GM18517 (cell line): ENCODE data around the gene TGIF2.
A peak's percentile ranks its signal among the peaks of the same experiment; 100 is the strongest.

Source experiments
- ATAC-seq: cut with Tn5 transposase; IDR thresholded peaks from one replicate; pipeline ENCODE4 v1.9.1; 2021; ENCODE audit warnings: mild to moderate bottlenecking, moderate library complexity; ENCODE audit not compliant: unreplicated experiment

Gene TGIF2

DNA sequence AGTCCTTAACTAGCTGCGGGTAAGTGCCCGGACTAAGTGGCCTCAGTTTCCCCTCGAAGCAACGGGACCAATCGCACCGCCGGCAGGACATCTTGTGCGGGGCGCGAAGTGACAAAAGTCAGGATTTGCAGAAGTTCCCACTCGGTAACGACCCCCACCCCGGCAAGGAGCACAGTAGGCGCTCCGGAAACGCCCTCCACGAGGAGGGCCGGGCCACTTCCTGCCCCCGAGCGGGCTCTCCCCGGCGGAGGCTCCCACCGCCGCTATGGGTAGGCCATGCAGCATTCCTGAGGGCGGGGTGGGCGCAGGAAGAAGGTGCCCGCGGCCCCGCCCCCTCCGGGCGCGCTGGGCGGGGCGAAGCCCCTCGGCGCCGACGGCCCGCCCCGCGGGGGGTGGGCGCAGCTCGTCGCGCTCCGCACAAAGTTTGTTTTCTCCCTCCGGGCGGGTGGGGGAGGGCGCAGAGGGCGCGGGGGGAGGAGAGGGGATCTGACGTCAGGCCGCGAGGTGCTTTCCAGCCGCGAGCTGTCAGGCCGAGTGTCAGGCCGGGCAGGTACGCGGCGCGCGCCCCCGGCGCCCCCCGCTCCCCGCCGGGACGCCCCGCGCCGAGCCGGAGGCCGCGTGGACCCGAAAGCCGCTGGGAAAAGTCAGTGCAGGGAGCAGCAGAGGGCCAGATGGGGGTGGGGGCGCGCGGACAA, at the start of gene TGIF2:
TGIF2 (plus strand) TSS at position 495 of the 695 bp plus-strand sequence. CDS start 5,178 bp downstream, outside the sequence.
- ATAC-seq: peak; percentile 53

DNA sequence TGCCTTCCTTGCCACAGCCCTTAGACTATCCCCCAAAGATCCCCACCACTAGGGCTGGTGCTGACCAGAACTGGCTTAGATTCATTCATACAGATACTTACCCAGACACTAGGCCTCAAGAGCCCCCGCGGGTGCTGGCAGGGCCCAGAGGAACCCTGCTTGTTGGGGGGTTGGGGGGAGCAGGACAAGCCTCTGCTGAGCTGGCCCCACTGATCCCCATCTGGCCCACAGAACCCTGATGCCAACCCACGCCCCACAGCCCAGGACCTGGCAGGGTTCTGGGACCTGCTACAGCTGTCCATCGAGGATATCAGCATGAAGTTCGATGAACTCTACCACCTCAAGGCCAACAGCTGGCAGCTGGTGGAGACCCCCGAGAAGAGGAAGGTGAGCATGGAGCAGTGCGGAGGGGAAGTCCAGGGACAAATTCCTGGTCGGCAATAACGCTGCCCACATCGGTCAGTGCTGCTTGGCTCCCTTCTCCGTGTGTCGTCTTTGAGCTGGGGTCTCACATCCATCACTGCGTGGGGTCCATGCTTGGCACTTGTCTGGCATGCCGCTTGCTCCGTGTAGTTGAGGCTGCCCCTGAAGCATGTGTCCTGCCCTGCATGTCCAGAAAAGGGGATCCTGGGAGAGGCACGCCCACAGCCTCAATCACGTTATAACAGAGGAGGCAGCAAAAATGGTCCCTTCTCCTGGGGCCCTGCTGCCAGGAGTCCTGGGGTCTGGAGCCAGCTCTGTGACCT, 47.6 kb upstream of the TGIF2 start:
- ATAC-seq: no peak

DNA sequence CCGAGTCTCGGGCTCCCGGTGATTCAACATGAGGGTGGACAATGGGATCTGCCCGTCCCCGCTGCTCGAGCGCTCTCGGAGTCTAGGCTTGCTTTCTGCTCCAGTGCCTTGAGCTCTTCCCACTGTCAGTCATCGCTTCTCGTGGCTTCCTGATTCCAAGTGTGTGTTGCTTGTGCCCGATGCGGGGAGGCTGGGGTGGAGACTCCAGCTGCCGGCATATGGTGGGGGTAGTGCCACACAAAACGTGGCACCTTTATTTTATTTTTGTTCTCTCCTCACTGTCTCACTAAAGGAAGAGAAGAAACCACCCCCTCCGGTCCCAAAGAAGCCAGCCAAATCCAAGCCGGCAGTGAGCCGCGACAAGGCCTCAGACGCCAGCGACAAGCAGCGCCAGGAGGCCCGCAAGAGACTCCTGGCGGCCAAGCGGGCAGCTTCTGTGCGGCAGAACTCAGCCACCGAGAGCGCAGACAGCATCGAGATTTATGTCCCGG, 46.8 kb upstream of the TGIF2 start:
- no peak for ATAC-seq

DNA sequence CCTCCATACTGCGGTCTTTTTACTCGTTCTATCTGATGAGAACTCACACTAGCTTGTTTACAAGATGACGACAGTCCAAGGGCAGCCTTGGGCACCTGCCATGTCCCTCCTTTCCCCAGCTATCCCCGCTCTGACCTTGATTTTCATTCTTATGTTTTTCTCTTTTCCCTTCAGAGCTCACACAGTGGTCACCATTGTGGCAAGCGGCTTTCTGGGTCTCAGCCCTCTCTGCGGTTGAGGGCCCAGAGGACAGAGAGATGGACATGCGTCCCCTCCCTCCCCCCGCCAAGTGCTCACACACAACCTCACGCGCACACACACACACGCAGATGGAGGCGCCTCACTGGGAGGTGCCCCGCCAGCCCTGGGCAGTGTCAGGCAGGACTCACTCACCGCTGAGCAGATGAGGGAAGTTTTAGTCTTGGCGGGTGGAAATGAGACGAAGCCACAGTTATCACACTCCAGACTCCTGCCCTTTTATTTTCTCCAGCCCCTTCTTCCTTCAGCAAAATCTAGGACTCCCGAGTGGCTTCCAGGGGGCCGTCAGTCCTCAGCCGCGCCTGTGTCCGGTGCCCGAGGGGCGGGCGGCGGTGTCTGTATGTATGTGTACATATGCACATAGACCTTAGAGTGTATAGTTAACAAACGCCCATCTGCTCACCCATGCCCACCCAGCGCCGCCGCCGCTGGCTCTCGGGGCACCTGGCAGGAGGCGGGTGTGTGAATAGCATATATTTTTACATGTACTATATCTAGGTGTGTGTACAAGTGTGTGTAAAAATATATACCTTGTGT, 45.9 kb upstream of the TGIF2 start:
- no peak for ATAC-seq

DNA sequence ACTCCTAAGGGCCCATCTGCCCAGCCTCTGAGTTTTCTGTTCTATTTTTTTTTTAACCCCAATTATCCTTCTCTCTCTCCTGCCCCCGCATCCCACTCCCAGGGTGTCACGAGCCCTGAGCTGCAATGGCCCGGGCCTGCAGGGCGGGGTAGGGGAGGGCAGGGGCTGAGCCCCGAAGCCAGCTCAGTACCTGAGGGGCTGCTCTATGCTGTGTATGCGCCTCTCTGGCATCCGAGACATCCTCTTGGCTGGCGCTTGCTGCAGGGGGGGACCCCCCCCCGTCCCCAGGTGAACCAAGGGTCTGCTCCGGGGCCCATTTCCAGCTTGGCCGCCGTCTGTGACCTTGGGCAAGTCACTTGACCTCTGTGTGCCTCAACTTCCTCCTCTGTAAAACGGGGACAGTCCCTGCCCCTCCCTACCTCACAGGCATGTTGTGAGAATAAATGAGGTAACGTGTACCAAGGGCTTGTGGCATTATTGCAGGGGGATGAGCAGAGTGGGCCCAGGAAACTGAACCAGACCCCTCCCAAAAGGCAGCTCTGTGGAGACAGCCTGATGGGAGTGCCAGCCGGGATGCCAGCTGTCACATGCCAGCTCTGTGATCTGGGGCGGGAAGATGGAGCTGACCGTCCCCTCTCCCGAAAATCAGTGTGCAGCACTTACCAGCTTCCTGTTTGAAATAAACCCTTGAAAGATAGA, 45.1 kb upstream of the TGIF2 start:
- no peak for ATAC-seq

DNA sequence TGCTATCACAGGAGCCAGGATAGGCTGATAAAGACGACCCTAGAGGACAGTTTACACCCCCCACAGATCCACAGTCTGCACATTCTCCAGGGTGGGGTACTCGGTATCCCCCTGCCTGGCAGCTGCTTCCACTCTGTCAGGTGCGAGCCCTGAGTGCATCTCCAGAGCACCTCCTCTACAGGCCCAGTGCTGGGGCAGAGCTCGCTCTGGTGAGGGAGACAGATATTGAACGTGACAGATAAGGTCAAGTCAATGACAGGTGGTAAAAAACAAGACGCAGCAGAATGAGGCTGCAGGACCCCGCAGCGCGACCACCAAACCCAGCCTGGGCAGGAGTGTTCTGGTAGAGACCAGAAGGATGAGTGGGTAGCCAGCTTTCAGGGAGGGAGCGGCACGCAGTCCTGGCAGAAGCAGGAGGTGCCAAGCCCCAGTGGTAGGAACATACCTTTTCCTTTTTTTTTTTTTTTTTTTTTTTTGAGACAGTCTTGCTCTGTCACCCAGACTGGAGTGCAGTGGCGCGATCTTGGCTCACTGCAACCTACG, 44.5 kb upstream of the TGIF2 start:
- ATAC-seq: no peak

DNA sequence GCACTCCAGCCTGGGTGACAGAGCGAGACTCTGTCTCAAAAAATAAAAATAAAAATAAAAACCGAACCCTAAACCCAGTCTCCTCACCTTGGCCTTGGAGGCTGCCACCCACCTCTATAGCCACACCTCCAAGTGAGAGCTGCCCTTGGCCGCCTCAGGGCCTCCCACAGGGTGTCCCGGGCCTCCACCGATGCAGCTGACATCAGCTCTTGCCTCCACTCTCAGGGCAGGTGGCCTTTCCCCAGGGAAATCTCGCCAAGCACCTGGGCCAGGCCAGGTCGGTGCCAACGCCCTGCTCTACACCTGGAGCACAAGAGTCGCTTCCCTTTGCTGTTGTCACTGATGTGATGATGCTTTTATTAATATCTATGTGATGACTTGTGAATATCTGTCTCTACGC, 41.0 kb upstream of the TGIF2 start:
- ATAC-seq: no peak

DNA sequence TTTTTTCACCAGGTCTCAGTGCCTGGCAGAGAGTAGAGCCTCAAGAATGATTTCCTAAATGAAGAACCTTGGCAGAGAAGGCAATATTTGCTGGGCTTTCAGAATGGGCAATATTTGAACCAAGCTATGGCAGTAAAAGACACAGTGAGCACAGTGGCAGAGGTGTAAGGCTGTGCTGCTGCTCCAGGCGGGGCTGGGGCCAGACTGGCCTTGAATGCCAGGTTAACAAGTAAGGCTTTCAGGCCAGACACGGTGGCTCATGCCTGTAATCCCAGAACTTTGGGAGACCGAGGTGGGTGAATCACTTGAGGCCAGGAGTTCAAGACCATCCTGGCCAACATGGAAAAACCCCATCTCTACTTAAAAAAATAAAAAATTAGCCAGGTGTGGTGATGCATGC, 40.6 kb upstream of the TGIF2 start:
- no peak for ATAC-seq

DNA sequence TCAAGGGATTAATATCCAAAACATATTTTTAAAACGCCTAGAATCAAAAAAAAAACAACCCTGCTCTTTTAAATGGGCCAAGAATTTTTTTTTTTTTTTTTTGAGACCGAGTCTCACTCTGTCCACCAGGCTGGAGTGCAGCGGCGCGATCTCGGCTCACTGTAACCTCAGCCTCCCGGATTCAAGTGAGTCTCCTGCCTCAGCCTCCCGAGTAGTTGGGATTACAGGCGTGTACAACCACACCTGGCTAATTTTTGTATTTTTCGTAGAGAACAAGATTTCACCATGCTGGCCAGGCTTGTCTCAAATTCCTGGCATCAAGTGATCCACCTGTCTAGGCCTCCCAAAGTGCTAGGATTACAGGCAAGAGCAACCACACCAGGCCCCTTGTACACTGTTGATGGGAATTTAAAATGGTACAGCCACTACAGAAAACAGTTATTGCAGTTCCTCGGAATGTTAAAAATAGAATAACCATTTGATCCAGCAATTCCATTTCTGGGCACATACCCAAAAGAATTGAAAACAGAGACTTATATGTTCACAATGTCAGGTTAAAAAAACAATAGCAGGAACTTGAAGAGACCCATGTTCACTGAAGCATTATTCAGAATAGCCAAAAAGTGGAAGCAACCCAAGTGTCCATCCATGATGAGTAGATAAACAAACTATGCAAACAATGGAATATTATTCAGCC, 35.2 kb upstream of the TGIF2 start:
- ATAC-seq: no peak

DNA sequence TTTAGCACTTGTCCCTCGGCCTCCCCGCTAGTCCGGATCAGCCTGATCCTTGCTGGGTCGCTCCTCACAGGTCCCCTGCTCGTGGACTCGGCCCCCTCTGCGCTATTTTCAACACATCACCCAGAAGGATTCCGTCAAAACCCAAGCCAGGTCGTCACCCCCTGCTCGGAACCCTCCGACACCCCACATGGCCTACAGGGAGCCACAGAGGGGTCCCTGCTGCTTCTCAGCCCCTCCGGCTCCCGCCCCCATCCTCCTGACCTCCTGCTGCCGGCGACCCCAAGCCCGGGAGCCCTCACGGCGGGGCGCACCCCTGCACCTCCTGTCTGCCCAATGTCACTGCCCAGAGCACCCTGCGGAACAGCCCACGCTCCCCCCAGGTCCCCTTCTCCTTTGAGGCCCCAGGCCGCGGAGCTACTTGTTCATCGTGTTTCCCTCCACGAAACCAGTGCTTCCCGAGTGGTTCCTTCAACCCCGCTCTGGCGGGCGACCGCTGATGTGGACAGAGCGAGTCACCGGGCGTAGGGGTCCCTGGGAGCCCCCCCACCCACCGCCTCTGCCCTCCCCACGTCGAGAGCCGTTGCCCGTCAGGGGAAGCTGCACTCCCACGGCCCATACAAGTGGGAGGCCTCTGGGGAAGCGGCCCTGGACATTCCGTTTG, 32.7 kb upstream of the TGIF2 start:
- ATAC-seq: no peak

DNA sequence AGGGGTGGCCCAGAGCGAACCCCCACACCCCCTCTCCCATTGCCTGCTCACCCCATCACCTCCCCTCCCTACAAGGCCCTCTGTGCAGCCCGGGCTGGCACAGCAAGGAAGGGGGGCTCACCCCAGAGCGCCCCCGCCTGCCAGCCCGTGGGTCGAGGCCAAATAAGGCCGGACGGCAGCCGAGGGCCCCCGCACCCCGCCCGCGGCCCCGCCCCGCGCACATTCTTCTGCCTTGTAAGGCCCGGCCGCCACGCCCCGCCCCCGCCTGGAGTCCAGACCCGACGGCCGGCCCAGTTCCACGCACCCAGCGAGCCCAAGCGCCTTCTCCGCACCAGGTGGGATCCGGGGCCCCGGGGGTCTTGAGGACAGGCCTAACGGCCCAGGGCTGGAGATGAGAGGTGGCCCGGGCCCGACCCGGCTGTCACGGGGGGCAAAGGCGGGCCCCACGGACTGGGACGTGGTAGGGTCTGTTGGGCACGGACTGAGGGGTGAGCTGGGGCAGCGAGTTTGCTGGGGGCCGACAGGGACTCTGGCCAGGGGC, 32.1 kb upstream of the TGIF2 start, which contains the start of gene MYL9:
MYL9 (plus strand) TSS at position 293 of the 541 bp plus-strand sequence. CDS start 3,366 bp downstream, outside the sequence.
- ATAC-seq: no peak

DNA sequence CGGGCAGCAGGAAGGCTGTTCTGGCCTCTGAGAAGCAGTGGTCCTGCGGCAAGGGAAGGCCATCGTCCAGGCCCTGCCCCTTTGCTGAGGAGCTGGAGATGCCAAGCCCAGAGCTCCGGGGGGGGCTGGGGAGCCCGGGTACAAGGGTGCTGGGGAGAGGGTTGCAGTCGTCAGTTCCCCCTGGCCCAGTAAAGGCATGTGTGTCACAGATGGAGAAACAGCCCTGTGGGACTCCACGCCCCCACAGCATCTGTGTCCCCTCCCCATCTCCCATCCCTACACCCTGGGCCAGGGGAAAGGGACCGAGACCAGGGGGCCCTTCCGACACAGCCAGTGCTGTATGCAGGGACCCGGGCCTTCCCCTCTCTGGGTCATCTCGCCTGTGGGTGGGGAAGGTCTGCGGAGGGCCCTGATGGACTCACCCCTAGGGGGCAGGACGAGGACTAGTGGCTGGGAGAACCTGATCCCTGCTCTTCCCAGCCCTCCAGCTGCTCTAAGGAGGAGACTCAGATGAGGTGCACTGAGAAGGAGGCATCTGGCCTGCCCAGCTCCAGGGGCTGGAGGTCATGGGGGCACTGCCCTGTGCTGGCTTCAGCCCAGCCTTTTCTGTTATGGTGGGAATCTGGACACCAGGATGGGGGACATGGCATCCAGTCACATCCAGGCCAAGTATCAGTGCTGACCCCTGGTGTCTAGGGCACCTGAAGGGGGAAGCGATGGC, 31.5 kb upstream of the TGIF2 start:
- ATAC-seq: no peak

DNA sequence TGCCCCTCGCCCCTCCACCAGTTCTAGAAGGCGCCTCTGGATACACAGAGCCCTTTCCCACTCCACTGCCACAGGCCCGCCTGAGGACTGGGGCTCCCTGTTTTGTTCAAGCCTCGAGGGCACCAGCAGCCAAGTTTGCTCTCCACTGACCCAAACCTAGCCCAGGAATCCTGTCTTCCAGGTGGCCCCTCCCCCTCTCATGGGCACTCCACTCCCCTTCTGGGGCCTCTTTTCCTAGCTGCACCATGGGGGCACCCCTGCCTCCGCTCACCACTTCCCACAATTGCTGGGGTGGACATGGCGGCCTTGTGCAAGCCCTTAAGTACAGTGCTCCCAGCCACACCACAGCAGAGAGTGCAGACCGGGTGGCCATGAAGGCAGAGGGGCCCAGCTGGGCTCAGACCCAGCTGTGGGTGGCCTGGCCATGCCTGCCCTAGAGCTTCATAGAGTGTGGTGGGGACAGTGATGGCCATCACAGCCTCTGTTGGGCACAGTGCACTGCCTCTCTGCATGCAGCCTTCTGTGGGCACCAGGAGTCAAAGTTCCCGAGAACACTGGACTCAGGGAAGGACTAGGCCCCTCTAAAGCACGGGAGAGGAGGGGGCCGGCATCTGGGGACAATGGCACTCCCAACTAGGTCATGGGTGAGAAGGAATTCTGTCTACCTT, 30.7 kb upstream of the TGIF2 start:
- no peak for ATAC-seq

DNA sequence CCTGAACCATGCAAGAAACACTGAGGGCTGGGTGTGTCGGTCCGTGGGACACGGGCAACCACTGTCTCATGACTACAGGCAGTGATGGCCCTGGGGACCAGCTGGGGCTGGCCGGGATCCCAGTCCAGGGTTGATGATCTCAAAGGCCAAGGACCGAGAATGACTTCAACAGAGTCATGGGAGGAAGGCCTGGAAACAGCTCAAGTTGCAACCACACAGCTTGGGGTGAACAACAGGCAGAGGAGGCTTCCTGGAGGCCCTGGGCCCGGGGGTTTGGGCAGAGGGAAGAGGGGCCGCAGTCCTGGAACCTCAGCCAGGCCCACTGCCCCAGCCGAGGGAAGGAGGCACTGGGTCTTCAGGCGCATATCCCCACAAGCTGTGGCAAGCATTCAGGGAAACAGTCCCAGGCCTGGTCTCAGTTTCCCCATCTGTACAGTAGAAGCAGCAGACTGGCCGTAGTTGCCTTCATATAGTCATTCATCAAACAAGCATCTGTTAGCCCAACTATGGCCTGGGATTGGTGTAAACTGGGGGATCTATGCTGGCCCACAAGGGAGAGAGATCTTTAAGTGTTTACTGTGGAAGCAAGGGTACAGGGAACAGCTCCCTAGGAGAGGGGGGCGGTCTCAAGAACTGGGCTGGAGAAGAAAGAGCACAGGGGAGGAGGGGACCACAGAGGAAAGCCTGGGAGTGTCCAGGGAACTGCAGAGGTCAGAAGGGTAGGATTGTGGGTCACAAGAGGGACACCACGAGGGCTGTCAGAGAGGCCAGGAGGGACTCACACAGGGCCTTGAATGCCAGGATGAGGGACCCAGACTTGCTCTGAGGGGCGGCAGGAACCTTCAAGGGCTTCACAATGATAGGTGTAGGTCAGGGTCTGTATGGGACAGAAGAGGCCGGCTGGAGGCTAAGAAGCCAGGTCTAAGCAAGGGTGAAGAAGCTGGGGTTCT, 29.9 kb upstream of the TGIF2 start:
- ATAC-seq: no peak

DNA sequence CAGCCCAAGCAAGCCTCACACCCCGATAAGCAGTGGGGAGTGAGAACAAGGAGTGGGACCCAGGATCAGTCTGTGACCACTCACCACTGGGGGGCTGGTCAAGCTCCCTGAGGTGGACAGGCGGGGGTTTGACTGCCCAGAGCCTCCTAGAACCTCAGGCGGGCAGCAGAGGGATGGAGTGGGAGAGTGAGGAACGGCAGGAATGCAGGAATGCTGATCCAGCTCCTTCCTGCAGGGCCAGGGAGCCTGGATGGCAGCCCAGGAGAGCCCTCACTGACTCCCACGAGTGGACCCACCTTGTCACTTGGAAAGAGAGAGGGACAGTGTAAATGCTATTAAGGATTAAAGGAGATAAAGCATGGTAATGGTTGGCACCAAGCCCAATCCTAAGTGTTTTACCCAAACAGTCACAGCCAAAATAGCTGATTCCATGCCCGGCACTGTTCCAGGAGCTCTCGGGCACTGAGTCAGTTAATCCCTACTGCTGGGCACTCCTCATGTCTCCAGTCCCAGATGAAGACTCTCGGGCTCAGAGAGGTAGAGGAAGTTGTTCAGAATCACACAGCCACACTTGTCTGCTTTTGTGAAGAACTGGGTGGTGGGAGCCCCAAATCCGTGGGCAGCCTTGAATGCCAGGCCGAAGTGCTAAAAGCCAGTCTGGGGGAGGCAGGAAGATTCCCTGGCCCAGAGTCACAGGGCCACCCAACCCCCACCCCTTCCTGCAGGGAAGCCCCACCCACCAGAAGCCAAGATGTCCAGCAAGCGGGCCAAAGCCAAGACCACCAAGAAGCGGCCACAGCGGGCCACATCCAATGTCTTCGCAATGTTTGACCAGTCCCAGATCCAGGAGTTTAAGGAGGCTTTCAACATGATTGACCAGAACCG, 29.0 kb upstream of the TGIF2 start:
- ATAC-seq: no peak
